ENCODE results near the gene WNK2. TPM values are rescaled to one million over a fixed set of nuclear protein-coding genes. Genes with fewer than 3 reads are reported as not detected.

Gene WNK2
- polyA plus RNA-seq, 2 of the 4 experiments (the other 2 are of a cell fraction), result 2.1 to 6.7 TPM

GRCh38 chr9:93224591-93224990 lies 40.7 kb downstream of the WNK2 start:
- ATAC-seq (no peak), DNase-seq (ENCODE audit: low read depth in 1 of 2, low spot score in 1 of 2) (no peak), FAIRE-seq (no peak)
- no peak overlapping the region for H3K4me3 ChIP-seq
- H3K4me2 ChIP-seq, result peak overlapping the region; percentile 75
- peaks cover 24% of the 10 kb centered on the region for H3K4me1 ChIP-seq
- peak overlapping the region in 1 of 2 experiments; percentile 82; a peak in 4 of 6 replicates for H3K27ac ChIP-seq
- TF ChIP-seq USF2 (IDR thresholded peaks at IDR 0.05) (no peak), ESRRA (IDR thresholded peaks at IDR 0.05; ENCODE audit: borderline replicate concordance, low read length) (no peak), KDM5A (IDR thresholded peaks at IDR 0.05) (no peak), BHLHE40 (IDR thresholded peaks at IDR 0.05; ENCODE audit: low read depth, low read length) (no peak), JUNB (IDR thresholded peaks at IDR 0.05) (no peak), ZNF302 (CRISPR knock-in tag; IDR thresholded peaks at IDR 0.05) (no peak), EHMT2 (IDR thresholded peaks at IDR 0.05; ENCODE audit: low read depth) (no peak), CEBPB (IDR thresholded peaks at IDR 0.05) (no peak), HES2 (IDR thresholded peaks at IDR 0.05) (no peak), E2F6 (IDR thresholded peaks at IDR 0.05; ENCODE audit: borderline replicate concordance, low read depth) (no peak), EHF (CRISPR knock-in tag; IDR thresholded peaks at IDR 0.05) (no peak), SMC3 (IDR thresholded peaks at IDR 0.05) (no peak), HDAC2 (IDR thresholded peaks at IDR 0.05) (no peak), POLR2A (IDR thresholded peaks at IDR 0.05; ENCODE audit: low read length) (no peak)
- ChIA-PET CTCF (interaction anchor here (0.9 kb wide), 1 partner anchor 17 kb away, joined by 3 read pairs; no protein-coding TSS in a partner anchor), POLR2A (no interaction called here)
- no peaks in the 10 kb centered on the region for H3K9me3 ChIP-seq
- 38% methylated on average over 2 of the region's 2 CpGs for WGBS (ENCODE audit: missing lambda C conversion rate)

GRCh38 chr9:93225417-93225816 lies 41.5 kb downstream of the WNK2 start:
- no peak for DNase-seq (ENCODE audit: low read depth in 1 of 2, low spot score in 1 of 2)
- Histone ChIP-seq H3K4me2 (no peak overlapping the region), H3K9me3 (no peaks in the 10 kb centered on the region), H3K4me3 (no peak overlapping the region), H3K4me1 (peaks cover 24% of the 10 kb centered on the region), H3K27ac (no peak overlapping the region)
- no peak for FAIRE-seq
- no peak for TF ChIP-seq HOXB13 (CRISPR knock-in tag; IDR thresholded peaks at IDR 0.05; ENCODE audit: low read depth)
- no peak for TF ChIP-seq NFE2L2 (conservative IDR thresholded peaks at IDR 0.05; ENCODE audit: low read length)
- no peak for TF ChIP-seq ZNF302 (CRISPR knock-in tag; IDR thresholded peaks at IDR 0.05)
- no peak for TF ChIP-seq ESRRA (IDR thresholded peaks at IDR 0.05; ENCODE audit: borderline replicate concordance, low read length)
- no peak for TF ChIP-seq CHD4 (IDR thresholded peaks at IDR 0.05; ENCODE audit: borderline replicate concordance)
- TF ChIP-seq PBX3 (IDR thresholded peaks at IDR 0.05), result no peak
- TF ChIP-seq POLR2AphosphoS2 (conservative IDR thresholded peaks at IDR 0.05; ENCODE audit: low read length), result no peak
- 86% methylated on average over 7 of the region's 7 CpGs for WGBS (ENCODE audit: missing lambda C conversion rate)
- POLR2A ChIA-PET, result no interaction called here
- no peak for ATAC-seq
- CTCF ChIA-PET, result no interaction called here

GRCh38 chr9:93225892-93226291 lies 42.0 kb downstream of the WNK2 start:
- FAIRE-seq (no peak), DNase-seq (ENCODE audit: low read depth in 1 of 2, low spot score in 1 of 2) (no peak), ATAC-seq (no peak)
- H3K9me3 ChIP-seq, result no peaks in the 10 kb centered on the region
- H3K4me1 ChIP-seq, result peaks cover 24% of the 10 kb centered on the region
- WGBS (ENCODE audit: missing lambda C conversion rate), result 82% methylated on average over 9 of the region's 9 CpGs
- ChIA-PET CTCF (no interaction called here), POLR2A (interaction anchor here (0.6 kb wide), 1 partner anchor 70 kb away, joined by 5 read pairs; no protein-coding TSS in a partner anchor)
- no peak overlapping the region for H3K27ac ChIP-seq
- no peak overlapping the region for H3K4me3 ChIP-seq
- no peak overlapping the region for H3K4me2 ChIP-seq
- TF ChIP-seq SMC3 (IDR thresholded peaks at IDR 0.05) (no peak), KDM5A (IDR thresholded peaks at IDR 0.05) (no peak), POLR2AphosphoS2 (conservative IDR thresholded peaks at IDR 0.05; ENCODE audit: low read length) (no peak), HOXB5 (CRISPR knock-in tag; IDR thresholded peaks at IDR 0.05) (no peak), EHF (CRISPR knock-in tag; IDR thresholded peaks at IDR 0.05) (no peak), EHMT2 (IDR thresholded peaks at IDR 0.05; ENCODE audit: low read depth) (no peak), E2F6 (IDR thresholded peaks at IDR 0.05; ENCODE audit: borderline replicate concordance, low read depth) (no peak), CBX2 (IDR thresholded peaks at IDR 0.05; ENCODE audit: borderline replicate concordance, low read depth) (no peak), PBX3 (IDR thresholded peaks at IDR 0.05) (no peak), RCOR1 (IDR thresholded peaks at IDR 0.05; ENCODE audit: low read depth, low read length) (no peak), RNF2 (IDR thresholded peaks at IDR 0.05; ENCODE audit: borderline replicate concordance, low read depth) (no peak), POLR2A (IDR thresholded peaks at IDR 0.05; ENCODE audit: low read length) (no peak), TFCP2L1 (CRISPR knock-in tag; IDR thresholded peaks at IDR 0.05) (no peak), PHF8 (IDR thresholded peaks at IDR 0.05; ENCODE audit: borderline replicate concordance, low read depth) (no peak), ZSCAN20 (CRISPR knock-in tag; IDR thresholded peaks at IDR 0.05) (no peak), CTCF (IDR thresholded peaks at IDR 0.05) (no peak), NPAS2 (CRISPR knock-in tag; IDR thresholded peaks at IDR 0.05; ENCODE audit: borderline replicate concordance) (no peak), HDAC2 (IDR thresholded peaks at IDR 0.05) (no peak)
